CD4-positive, CD25-positive, alpha-beta regulatory T cell (primary cell): ENCODE measurements around the gene DEFB116. TPM values are rescaled to one million over a fixed set of nuclear protein-coding genes. Genes with fewer than 3 reads are reported as not detected.
"Not testable (repeated sequence)": the region's sequence is repeated elsewhere in the genome, so short reads cannot be mapped to it uniquely, and the experiment has no call there.

ENCODE experiments used
- ATAC-seq, 2 donors: fragments of 150-1000 bp; cut with Tn5 transposase; one replicate each; pipeline ENCODE4 v1.10.0; 2021; ENCODE audit warnings: low read depth in 2 of 2, moderate number of reproducible peaks in 2 of 2, moderate library complexity in 1 of 2
- DNase-seq, 3 donors: peaks; one replicate each; pipeline versions ENCODE4 v3.0.0 to v3.0.0-alpha.2; 2012 to 2022; ENCODE audit warnings: mixed read lengths in 1 of 3
- H3K27ac ChIP-seq: one replicate; pipeline ENCODE4 v1.7.0; 2013; ENCODE audit warnings: mild to moderate bottlenecking, low read length; ENCODE audit not compliant: insufficient read depth, poor library complexity, severe bottlenecking
- H3K27me3 ChIP-seq: one replicate; pipeline ENCODE4 v1.7.0; 2013; ENCODE audit warnings: low read length; ENCODE audit not compliant: control insufficient read depth, insufficient read depth
- H3K36me3 ChIP-seq: one replicate; pipeline ENCODE4 v1.7.0; 2013; ENCODE audit warnings: mild to moderate bottlenecking, low read length, moderate library complexity; ENCODE audit not compliant: control insufficient read depth, insufficient read depth
- H3K4me1 ChIP-seq: 2 replicates; pipeline ENCODE4 v1.7.0; 2013; ENCODE audit warnings: mild to moderate bottlenecking, low read length; ENCODE audit not compliant: insufficient read depth, control insufficient read depth, poor library complexity, severe bottlenecking
- H3K4me3 ChIP-seq: one replicate; pipeline ENCODE4 v1.7.0; 2013; ENCODE audit warnings: low read depth, mild to moderate bottlenecking, low read length, moderate library complexity
- H3K9me3 ChIP-seq, 2 experiments: 1 replicate in 1 of 2; 2 replicates in 1 of 2; pipeline ENCODE4 v1.7.0; 2013; ENCODE audit warnings: low read length in 2 of 2, mild to moderate bottlenecking in 1 of 2, moderate library complexity in 1 of 2; ENCODE audit not compliant: control insufficient read depth in 2 of 2
- H3K27ac Mint-ChIP-seq, 3 donors: one replicate each; pipeline ENCODE4 v1.8.0; 2020 to 2022; ENCODE audit warnings: mild to moderate bottlenecking in 3 of 3, mixed read lengths in 3 of 3, moderate library complexity in 2 of 3
- H3K27me3 Mint-ChIP-seq: one replicate; pipeline ENCODE4 v1.8.0; 2022; ENCODE audit warnings: mild to moderate bottlenecking, mixed read lengths
- H3K36me3 Mint-ChIP-seq: one replicate; pipeline ENCODE4 v1.8.0; 2020; ENCODE audit warnings: mixed read lengths
- H3K4me1 Mint-ChIP-seq, 4 donors: one replicate each; pipeline ENCODE4 v1.8.0; 2020 to 2022; ENCODE audit warnings: mixed read lengths in 4 of 4, mild to moderate bottlenecking in 1 of 4
- H3K4me3 Mint-ChIP-seq, 4 donors: one replicate each; pipeline ENCODE4 v1.8.0; 2020 to 2022; ENCODE audit warnings: mild to moderate bottlenecking in 4 of 4, mixed read lengths in 4 of 4, moderate library complexity in 3 of 4
- H3K9me3 Mint-ChIP-seq, 7 donors: one replicate each; pipeline ENCODE4 v1.8.0; 2020 to 2022; ENCODE audit warnings: mixed read lengths in 7 of 7, mild to moderate bottlenecking in 3 of 7, moderate library complexity in 2 of 7
- polyA plus RNA-seq, 4 donors: library from polyadenylated mRNA; unstranded; fragments of 300-500 nt; fragmentation: Illumina TruSeq; gene quantifications; one replicate each; pipeline ENCODE4 v1.2.3, GENCODE V29; 2021
- total RNA-seq: library from RNA; stranded (reverse); gene quantifications from one replicate; pipeline ENCODE4 v1.2.3, GENCODE V29; 2022

The DEFB116 gene
- total RNA-seq (not detected), polyA plus RNA-seq (not detected)

DNA sequence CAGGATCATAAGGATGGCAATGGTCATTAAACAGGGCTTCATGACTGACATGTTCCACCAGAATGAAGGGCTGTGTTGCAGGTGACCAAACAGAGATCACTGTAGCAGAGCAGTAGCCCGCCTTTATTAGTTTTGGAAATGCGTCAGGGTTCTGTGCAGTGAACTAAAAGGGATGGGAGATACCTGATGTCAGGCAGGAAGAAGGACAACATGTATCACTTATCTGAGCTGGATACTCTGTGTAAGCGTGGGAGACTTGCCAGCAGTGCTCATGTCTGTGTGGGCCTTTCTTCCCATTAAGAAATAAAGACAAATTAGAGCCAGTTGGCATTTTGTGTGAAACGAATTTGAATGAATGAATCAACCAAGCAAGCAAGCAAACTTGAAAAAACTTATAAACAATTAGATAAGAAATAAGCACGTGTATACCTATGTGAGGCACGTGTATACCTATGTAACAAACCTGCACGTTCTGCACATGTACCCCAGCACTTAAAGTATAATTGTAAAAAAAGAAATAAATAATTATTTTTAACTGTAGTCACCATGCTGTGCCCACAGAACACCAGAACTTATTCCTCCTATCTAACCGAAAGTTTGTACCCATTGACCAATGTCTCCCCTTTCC is at the start of gene DEFB116:
TSS of gene DEFB116 (minus strand) at position 51 of the 628 bp plus-strand sequence. CDS start at position 51, 0 bp downstream.
- no peaks in the 10 kb centered on the region for H3K9me3 ChIP-seq
- no peak for ATAC-seq

GRCh38 chr20:31355981-31356380 is 47.6 kb upstream of the DEFB116 start:
- H3K27ac ChIP-seq = no peak overlapping the region
- H3K36me3 ChIP-seq = no peaks in the 10 kb centered on the region
- H3K4me1 Mint-ChIP-seq = no peaks in the 10 kb centered on the region
- no peak overlapping the region for H3K4me3 ChIP-seq
- ATAC-seq (no peak), DNase-seq (no peak)
- no peak overlapping the region for H3K27ac Mint-ChIP-seq
- no peaks in the 10 kb centered on the region for H3K4me1 ChIP-seq
- no peaks in the 10 kb centered on the region for H3K36me3 Mint-ChIP-seq
- H3K27me3 ChIP-seq = no peaks in the 10 kb centered on the region
- H3K9me3 Mint-ChIP-seq = peaks cover 0 to 2% (median 0%) of the 10 kb centered on the region in 7 donors
- H3K27me3 Mint-ChIP-seq = no peaks in the 10 kb centered on the region
- no peak overlapping the region for H3K4me3 Mint-ChIP-seq
- no peaks in the 10 kb centered on the region for H3K9me3 ChIP-seq

More for the DNA sequence above, at the start of gene DEFB116:
- H3K4me1 ChIP-seq = no peaks in the 10 kb centered on the region
- H3K36me3 ChIP-seq = no peaks in the 10 kb centered on the region
- no peak within 1 kb of the TSS for H3K27ac Mint-ChIP-seq
- no peaks in the 10 kb centered on the region for H3K4me1 Mint-ChIP-seq
- H3K27ac ChIP-seq = no peak within 1 kb of the TSS
- H3K9me3 Mint-ChIP-seq = peaks cover 0 to 4% (median 0%) of the 10 kb centered on the region in 7 donors
- no peaks in the 10 kb centered on the region for H3K27me3 Mint-ChIP-seq
- H3K4me3 ChIP-seq = no peak within 1 kb of the TSS
- DNase-seq = no peak
- H3K36me3 Mint-ChIP-seq = no peaks in the 10 kb centered on the region
- H3K27me3 ChIP-seq = no peaks in the 10 kb centered on the region
- no peak within 1 kb of the TSS for H3K4me3 Mint-ChIP-seq

- no peaks in the 10 kb centered on the region for H3K36me3 ChIP-seq
- peaks cover 0 to 6% (median 1%) of the 10 kb centered on the region in 7 donors for H3K9me3 Mint-ChIP-seq
- no peaks in the 10 kb centered on the region for H3K9me3 ChIP-seq
- no peak overlapping the region for H3K4me3 ChIP-seq
- H3K27me3 Mint-ChIP-seq = peaks cover 4% of the 10 kb centered on the region
- no peak overlapping the region for H3K27ac ChIP-seq
- H3K4me1 ChIP-seq = no peaks in the 10 kb centered on the region
- H3K27me3 ChIP-seq = no peaks in the 10 kb centered on the region
- DNase-seq (no peak), ATAC-seq (no peak)
- H3K4me1 Mint-ChIP-seq = no peaks in the 10 kb centered on the region
- no peaks in the 10 kb centered on the region for H3K36me3 Mint-ChIP-seq
- no peak overlapping the region for H3K27ac Mint-ChIP-seq
- no peak overlapping the region for H3K4me3 Mint-ChIP-seq
Observed at GRCh38 chr20:31341470-31341869, 33.1 kb upstream of the DEFB116 start.

- Mint-ChIP-seq H3K27ac (no peak overlapping the region), H3K36me3 (no peaks in the 10 kb centered on the region)
Observed at GRCh38 chr20:31330893-31331292, 22.5 kb upstream of the DEFB116 start.

GRCh38 chr20:31322504-31322903 is 14.1 kb upstream of the DEFB116 start:
- Histone ChIP-seq H3K36me3 (no peaks in the 10 kb centered on the region), H3K27ac (no peak overlapping the region), H3K27me3 (no peaks in the 10 kb centered on the region), H3K4me1 (no peaks in the 10 kb centered on the region), H3K9me3 (peaks cover 0 to 8% of the 10 kb centered on the region in 2 experiments), H3K4me3 (no peak overlapping the region)
- H3K4me1 Mint-ChIP-seq = no peaks in the 10 kb centered on the region
- no peaks in the 10 kb centered on the region for H3K27me3 Mint-ChIP-seq
- H3K27ac Mint-ChIP-seq = no peak overlapping the region
- no peaks in the 10 kb centered on the region for H3K36me3 Mint-ChIP-seq
- no peak overlapping the region for H3K4me3 Mint-ChIP-seq
- DNase-seq (no peak), ATAC-seq (no peak)
- peaks cover 2 to 27% (median 7%) of the 10 kb centered on the region in 7 donors for H3K9me3 Mint-ChIP-seq

More at GRCh38 chr20:31330893-31331292, 22.5 kb upstream of the DEFB116 start:
- H3K9me3 Mint-ChIP-seq = peaks cover 0 to 9% (median 1%) of the 10 kb centered on the region in 7 donors
- no peaks in the 10 kb centered on the region for H3K4me1 Mint-ChIP-seq
- Histone ChIP-seq H3K36me3 (no peaks in the 10 kb centered on the region), H3K4me1 (no peaks in the 10 kb centered on the region), H3K27me3 (no peaks in the 10 kb centered on the region), H3K27ac (no peak overlapping the region), H3K4me3 (no peak overlapping the region), H3K9me3 (no peaks in the 10 kb centered on the region)
- no peak for ATAC-seq
- no peak overlapping the region for H3K4me3 Mint-ChIP-seq
- DNase-seq = no peak
- no peaks in the 10 kb centered on the region for H3K27me3 Mint-ChIP-seq

DNA sequence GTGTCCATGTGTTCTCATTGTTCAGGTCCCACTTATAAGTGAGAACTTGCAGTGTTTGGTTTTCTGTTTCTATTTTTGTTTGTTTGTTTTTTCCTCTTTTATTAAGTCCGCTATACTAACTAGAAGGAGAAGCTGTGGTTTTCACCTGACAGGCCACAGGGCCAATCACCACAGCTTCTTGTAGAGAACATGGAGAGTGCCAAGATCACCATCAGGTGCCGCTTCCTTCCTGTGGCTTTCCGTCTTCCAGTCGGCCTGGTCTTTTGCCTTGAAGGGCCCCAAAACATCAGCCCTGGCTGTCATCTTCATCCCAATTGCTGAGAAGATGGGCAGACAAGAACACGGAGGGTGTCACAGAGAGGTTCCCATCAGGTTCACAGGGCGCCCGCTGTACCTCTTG is 23.4 kb downstream of the DEFB116 start:
- not testable (repeated sequence) for H3K27me3 Mint-ChIP-seq, ATAC-seq, H3K36me3 Mint-ChIP-seq

DNA sequence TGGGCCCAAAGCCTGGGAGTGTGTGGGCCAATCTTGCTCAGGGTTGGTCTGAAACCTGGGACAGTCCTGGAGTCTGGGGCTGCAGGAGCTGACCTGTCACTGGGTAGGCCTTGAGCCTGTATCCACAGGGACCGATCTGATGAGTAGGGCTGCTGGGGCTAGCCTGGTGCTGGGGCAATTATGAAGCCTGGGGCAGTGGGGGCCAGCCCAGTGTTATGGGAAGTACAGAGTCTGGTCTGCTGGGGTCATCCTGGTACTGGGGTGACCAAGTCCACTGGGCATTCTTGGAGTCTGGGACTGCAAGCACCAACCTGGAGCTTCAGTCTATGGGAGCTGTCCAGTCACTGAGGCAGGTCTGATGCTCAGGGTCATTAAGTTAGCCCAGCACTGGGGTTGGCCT is 30.2 kb downstream of the DEFB116 start:
- no peak overlapping the region for H3K4me3 Mint-ChIP-seq
- no peaks in the 10 kb centered on the region for H3K27me3 ChIP-seq
- no peaks in the 10 kb centered on the region for H3K36me3 Mint-ChIP-seq
- no peak overlapping the region for H3K4me3 ChIP-seq
- H3K4me1 ChIP-seq = no peaks in the 10 kb centered on the region
- H3K27me3 Mint-ChIP-seq = no peaks in the 10 kb centered on the region
- H3K27ac Mint-ChIP-seq = no peak overlapping the region
- DNase-seq (no peak), ATAC-seq (no peak)
- no peaks in the 10 kb centered on the region for H3K4me1 Mint-ChIP-seq
- H3K36me3 ChIP-seq = no peaks in the 10 kb centered on the region
- peaks cover 0 to 16% (median 8%) of the 10 kb centered on the region in 7 donors for H3K9me3 Mint-ChIP-seq
- H3K27ac ChIP-seq = no peak overlapping the region
- peaks cover 0 to 11% of the 10 kb centered on the region in 2 experiments for H3K9me3 ChIP-seq

More for the DNA sequence above, 23.4 kb downstream of the DEFB116 start:
- H3K4me3 ChIP-seq, H3K4me1 Mint-ChIP-seq, DNase-seq, H3K4me1 ChIP-seq, H3K36me3 ChIP-seq, H3K9me3 ChIP-seq, H3K4me3 Mint-ChIP-seq, H3K27me3 ChIP-seq, H3K27ac Mint-ChIP-seq, H3K27ac ChIP-seq: not testable (repeated sequence)
- peaks cover 0 to 21% (median 18%) of the 10 kb centered on the region in 7 donors for H3K9me3 Mint-ChIP-seq

GRCh38 chr20:31274441-31274840 is 33.9 kb downstream of the DEFB116 start:
- no peak for ATAC-seq
- H3K4me1 ChIP-seq = no peaks in the 10 kb centered on the region

More at GRCh38 chr20:31274441-31274840, 33.9 kb downstream of the DEFB116 start:
- Mint-ChIP-seq H3K36me3 (no peaks in the 10 kb centered on the region), H3K27ac (no peak overlapping the region), H3K27me3 (no peaks in the 10 kb centered on the region), H3K4me3 (no peak overlapping the region), H3K4me1 (no peaks in the 10 kb centered on the region), H3K9me3 (peaks cover 4 to 36% (median 9%) of the 10 kb centered on the region in 7 donors)
- no peak overlapping the region for H3K27ac ChIP-seq
- peaks cover 19 to 39% of the 10 kb centered on the region in 2 experiments for H3K9me3 ChIP-seq
- H3K36me3 ChIP-seq = no peaks in the 10 kb centered on the region
- no peak for DNase-seq
- H3K4me3 ChIP-seq = no peak overlapping the region
- no peaks in the 10 kb centered on the region for H3K27me3 ChIP-seq
